Natural killer cell (primary cell): ENCODE results near the gene DPP7. TPM values are rescaled to one million over a fixed set of nuclear protein-coding genes. Genes with fewer than 3 reads are reported as not detected.

ENCODE experiments used
- ATAC-seq, 3 donors: fragments of 150-1000 bp in 2 of 3; fragments of 200-7000 bp in 1 of 3; cut with Tn5 transposase; 1 replicate in 1 of 3; 2 replicates in 2 of 3; pipeline ENCODE4 v1.10.0; 2021; ENCODE audit warnings: mild to moderate bottlenecking in 2 of 3, moderate library complexity in 2 of 3
- DNase-seq, 2 donors: peaks; one replicate each; pipeline versions ENCODE4 v3.0.0 to v3.0.0-alpha.2; 2013 to 2021; ENCODE audit warnings: mixed read lengths in 1 of 2
- H3K27ac ChIP-seq: one replicate; pipeline ENCODE4 v1.5.1; 2013; ENCODE audit warnings: mild to moderate bottlenecking, low read length
- H3K27me3 ChIP-seq: one replicate; pipeline ENCODE4 v1.6.1; 2013; ENCODE audit warnings: low read length; ENCODE audit not compliant: control insufficient read depth, insufficient read depth
- H3K36me3 ChIP-seq: one replicate; pipeline ENCODE4 v1.6.1; 2013; ENCODE audit warnings: low read length; ENCODE audit not compliant: control insufficient read depth, insufficient read depth
- H3K4me1 ChIP-seq: one replicate; pipeline ENCODE4 v1.6.1; 2013; ENCODE audit warnings: low read length; ENCODE audit not compliant: control insufficient read depth, insufficient read depth
- H3K4me3 ChIP-seq: one replicate; pipeline ENCODE4 v1.5.1; 2013; ENCODE audit warnings: low read length
- H3K9me3 ChIP-seq: one replicate; pipeline ENCODE4 v1.6.1; 2013; ENCODE audit warnings: low read length; ENCODE audit not compliant: control insufficient read depth, insufficient read depth
- H3K27ac Mint-ChIP-seq, 2 donors: one replicate each; pipeline ENCODE4 v1.8.0; 2022; ENCODE audit warnings: mild to moderate bottlenecking in 2 of 2, mixed read lengths in 2 of 2, moderate library complexity in 1 of 2
- H3K27me3 Mint-ChIP-seq, 2 donors: one replicate each; pipeline ENCODE4 v1.8.0; 2022; ENCODE audit warnings: low read depth in 2 of 2, mixed read lengths in 2 of 2
- H3K36me3 Mint-ChIP-seq: one replicate; pipeline ENCODE4 v1.8.0; 2022; ENCODE audit warnings: mixed read lengths
- H3K4me1 Mint-ChIP-seq, 2 donors: one replicate each; pipeline ENCODE4 v1.8.0; 2022; ENCODE audit warnings: mixed read lengths in 2 of 2
- H3K4me3 Mint-ChIP-seq: one replicate; pipeline ENCODE4 v1.8.0; 2022; ENCODE audit warnings: mild to moderate bottlenecking, moderate library complexity, mixed read lengths
- H3K9me3 Mint-ChIP-seq, 2 donors: one replicate each; pipeline ENCODE4 v1.8.0; 2022; ENCODE audit warnings: mixed read lengths in 2 of 2
- WGBS: methylation state at CpG from one replicate; pipeline ENCODE4 v1.1.7; 2013; ENCODE audit warnings: missing lambda C conversion rate; ENCODE audit not compliant: insufficient coverage; 5-methylcytosine and 5-hydroxymethylcytosine counted together
- intact Hi-C: fragments of 100-400 bp; cut with micrococcal nuclease; formaldehyde crosslinking; loops from one replicate; pipeline ENCODE4 v1.14.2; 2022
- total RNA-seq, 4 donors: library from RNA; stranded (reverse); fragments of 120-200 nt in 1 of 4; gene quantifications; one replicate each; pipeline versions ENCODE4 v1.2.3 to v1.2.4, GENCODE V29; 2013 to 2022
- TF ChIP-seq, protein P1 (sequence below): fragments of 200-600 bp; IDR thresholded peaks from one replicate; pipeline ENCODE4 v1.8.0; 2022; ENCODE audit warnings: antibody characterized with exemption

DPP7 gene
- total RNA-seq, 3 donors from 2014 or later (not counting 1 experiment from before 2014, with no cell fraction given) = 233 to 264 (median 251) TPM

DNA sequence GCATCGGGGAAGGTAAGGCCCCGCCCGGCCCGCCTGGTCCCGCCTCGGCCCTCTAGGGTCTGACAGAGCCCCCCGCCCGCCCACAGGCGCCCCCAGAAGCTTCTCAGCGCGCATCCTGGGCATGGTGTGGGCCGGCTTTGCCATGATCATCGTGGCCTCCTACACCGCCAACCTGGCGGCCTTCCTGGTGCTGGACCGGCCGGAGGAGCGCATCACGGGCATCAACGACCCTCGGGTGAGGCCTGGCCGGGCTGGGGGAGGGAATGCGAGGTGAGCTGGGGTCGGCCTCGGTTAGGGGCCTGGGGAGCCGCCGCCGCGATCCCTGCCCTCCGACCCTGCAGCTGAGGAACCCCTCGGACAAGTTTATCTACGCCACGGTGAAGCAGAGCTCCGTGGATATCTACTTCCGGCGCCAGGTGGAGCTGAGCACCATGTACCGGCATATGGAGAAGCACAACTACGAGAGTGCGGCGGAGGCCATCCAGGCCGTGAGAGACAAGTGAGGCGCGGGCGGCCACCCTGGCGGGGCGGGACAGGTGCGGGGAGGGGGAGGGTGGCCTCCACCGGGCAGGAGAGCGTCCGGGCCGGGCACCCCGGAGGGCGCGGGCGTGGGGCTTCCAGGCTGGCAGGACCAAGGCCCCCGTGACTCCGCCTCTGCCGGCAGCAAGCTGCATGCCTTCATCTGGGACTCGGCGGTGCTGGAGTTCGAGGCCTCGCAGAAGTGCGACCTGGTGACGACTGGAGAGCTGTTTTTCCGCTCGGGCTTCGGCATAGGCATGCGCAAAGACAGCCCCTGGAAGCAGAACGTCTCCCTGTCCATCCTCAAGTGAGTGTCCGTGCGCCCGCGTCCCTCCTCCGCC, 48.2 kb upstream of the DPP7 start:
- no peaks in the 10 kb centered on the region for H3K9me3 ChIP-seq
- peaks cover 58% of the 10 kb centered on the region for H3K27me3 ChIP-seq
- ATAC-seq (peak in 1 of 3 donors; percentile 42), DNase-seq (peak in 1 of 2 donors; percentile 48)
- no peak overlapping the region for H3K4me3 ChIP-seq
- 24% methylated on average over 74 of the region's 74 CpGs for WGBS
- intact Hi-C loops = no loop called here
- no peak overlapping the region for H3K27ac ChIP-seq
- TF ChIP-seq, protein P1, sequence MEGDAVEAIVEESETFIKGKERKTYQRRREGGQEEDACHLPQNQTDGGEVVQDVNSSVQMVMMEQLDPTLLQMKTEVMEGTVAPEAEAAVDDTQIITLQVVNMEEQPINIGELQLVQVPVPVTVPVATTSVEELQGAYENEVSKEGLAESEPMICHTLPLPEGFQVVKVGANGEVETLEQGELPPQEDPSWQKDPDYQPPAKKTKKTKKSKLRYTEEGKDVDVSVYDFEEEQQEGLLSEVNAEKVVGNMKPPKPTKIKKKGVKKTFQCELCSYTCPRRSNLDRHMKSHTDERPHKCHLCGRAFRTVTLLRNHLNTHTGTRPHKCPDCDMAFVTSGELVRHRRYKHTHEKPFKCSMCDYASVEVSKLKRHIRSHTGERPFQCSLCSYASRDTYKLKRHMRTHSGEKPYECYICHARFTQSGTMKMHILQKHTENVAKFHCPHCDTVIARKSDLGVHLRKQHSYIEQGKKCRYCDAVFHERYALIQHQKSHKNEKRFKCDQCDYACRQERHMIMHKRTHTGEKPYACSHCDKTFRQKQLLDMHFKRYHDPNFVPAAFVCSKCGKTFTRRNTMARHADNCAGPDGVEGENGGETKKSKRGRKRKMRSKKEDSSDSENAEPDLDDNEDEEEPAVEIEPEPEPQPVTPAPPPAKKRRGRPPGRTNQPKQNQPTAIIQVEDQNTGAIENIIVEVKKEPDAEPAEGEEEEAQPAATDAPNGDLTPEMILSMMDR = no peak
- no peaks in the 10 kb centered on the region for H3K9me3 Mint-ChIP-seq
- H3K4me1 ChIP-seq = peaks cover 28% of the 10 kb centered on the region
- no peaks in the 10 kb centered on the region for H3K36me3 ChIP-seq
- peaks cover 28 to 52% of the 10 kb centered on the region in 2 donors for H3K27me3 Mint-ChIP-seq
- no peaks in the 10 kb centered on the region for H3K36me3 Mint-ChIP-seq
- peak overlapping the region; percentile 28 for H3K4me3 Mint-ChIP-seq
- no peak overlapping the region for H3K27ac Mint-ChIP-seq
- H3K4me1 Mint-ChIP-seq = peaks cover 0 to 5% of the 10 kb centered on the region in 2 donors

DNA sequence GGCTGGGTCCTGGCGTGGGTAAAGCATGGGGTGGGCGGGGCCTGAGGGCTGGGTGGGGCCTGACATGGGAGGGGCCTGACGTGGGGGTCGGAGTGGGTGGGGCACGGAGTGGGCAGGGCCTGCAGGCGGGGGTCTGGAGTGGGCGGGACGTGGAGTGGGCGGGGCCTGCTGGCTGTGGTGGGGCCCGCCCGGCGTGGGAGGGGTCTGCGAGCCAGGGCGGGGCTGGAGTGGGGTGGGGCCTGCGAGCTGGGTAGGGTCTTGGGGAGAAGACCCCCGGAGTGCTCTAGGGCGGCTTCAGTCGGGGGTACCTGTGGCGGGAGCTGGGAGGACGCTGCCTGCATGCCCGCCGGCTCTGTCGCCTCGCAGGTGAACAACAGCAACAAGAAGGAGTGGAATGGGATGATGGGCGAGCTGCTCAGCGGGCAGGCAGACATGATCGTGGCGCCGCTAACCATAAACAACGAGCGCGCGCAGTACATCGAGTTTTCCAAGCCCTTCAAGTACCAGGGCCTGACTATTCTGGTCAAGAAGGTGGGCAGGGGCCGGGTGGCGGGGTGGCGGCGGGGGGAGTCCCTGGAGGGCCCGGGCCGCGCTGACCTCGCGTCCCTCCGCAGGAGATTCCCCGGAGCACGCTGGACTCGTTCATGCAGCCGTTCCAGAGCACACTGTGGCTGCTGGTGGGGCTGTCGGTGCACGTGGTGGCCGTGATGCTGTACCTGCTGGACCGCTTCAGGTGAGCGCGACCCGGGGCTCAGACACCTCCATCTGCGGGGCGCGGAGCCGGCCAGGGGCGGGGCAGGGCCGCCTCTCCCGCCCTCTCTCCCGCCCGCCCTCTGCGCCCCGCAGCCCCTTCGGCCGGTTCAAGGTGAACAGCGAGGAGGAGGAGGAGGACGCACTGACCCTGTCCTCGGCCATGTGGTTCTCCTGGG, 47.3 kb upstream of the DPP7 start:
- 15% methylated on average over 69 of the region's 71 CpGs for WGBS
- no peak overlapping the region for H3K4me3 Mint-ChIP-seq
- ATAC-seq (no peak), DNase-seq (no peak)
- H3K27me3 Mint-ChIP-seq = peaks cover 31 to 52% of the 10 kb centered on the region in 2 donors
- no peaks in the 10 kb centered on the region for H3K9me3 ChIP-seq
- H3K27ac ChIP-seq = no peak overlapping the region
- no peaks in the 10 kb centered on the region for H3K36me3 Mint-ChIP-seq
- no peak overlapping the region for H3K27ac Mint-ChIP-seq
- TF ChIP-seq, protein P1 = no peak
- H3K4me1 ChIP-seq = peaks cover 37% of the 10 kb centered on the region
- intact Hi-C loops = no loop called here
- no peaks in the 10 kb centered on the region for H3K36me3 ChIP-seq
- H3K4me3 ChIP-seq = no peak overlapping the region
- H3K9me3 Mint-ChIP-seq = no peaks in the 10 kb centered on the region
- H3K27me3 ChIP-seq = peaks cover 64% of the 10 kb centered on the region
- H3K4me1 Mint-ChIP-seq = peaks cover 0 to 5% of the 10 kb centered on the region in 2 donors

DNA sequence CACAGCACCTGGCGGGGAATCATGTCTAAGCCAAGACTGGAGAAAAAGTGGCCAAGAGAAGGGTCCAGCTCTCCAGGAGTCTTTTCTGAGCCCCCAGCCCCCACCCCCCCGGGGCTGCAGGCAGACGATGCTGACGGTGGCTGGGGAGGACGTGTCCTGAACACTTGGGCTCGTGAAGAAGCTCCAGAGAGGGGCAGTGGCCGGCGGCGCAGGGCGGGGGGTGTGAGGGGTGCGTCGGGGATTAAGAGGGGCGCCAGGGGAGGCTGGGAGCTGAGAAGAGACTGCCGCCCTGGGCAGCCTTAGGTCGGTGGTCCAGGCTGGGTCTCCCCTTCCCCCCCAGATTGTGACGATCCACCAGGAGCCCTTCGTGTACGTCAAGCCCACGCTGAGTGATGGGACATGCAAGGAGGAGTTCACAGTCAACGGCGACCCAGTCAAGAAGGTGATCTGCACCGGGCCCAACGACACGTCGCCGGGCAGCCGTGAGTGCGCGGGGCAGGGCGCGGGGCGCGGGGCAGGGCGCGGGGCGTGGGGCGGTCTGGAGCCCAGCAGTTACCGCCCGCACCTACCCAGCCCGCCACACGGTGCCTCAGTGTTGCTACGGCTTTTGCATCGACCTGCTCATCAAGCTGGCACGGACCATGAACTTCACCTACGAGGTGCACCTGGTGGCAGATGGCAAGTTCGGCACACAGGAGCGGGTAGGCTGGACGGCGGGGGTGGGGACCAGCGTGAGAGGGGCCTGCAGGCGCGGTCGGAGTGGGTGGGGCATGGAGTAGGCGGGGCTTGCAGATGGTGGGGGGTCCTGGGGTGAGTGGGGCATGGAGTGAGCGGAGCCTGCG, 46.4 kb upstream of the DPP7 start:
- peaks cover 44% of the 10 kb centered on the region for H3K4me1 ChIP-seq
- Mint-ChIP-seq H3K4me3 (no peak overlapping the region), H3K27me3 (peaks cover 31 to 45% of the 10 kb centered on the region in 2 donors), H3K4me1 (peaks cover 0 to 5% of the 10 kb centered on the region in 2 donors), H3K27ac (no peak overlapping the region), H3K36me3 (no peaks in the 10 kb centered on the region), H3K9me3 (no peaks in the 10 kb centered on the region)
- H3K27ac ChIP-seq = no peak overlapping the region
- no peaks in the 10 kb centered on the region for H3K36me3 ChIP-seq
- intact Hi-C loops = no loop called here
- H3K9me3 ChIP-seq = no peaks in the 10 kb centered on the region
- WGBS = 44% methylated on average over 56 of the region's 56 CpGs
- ATAC-seq (no peak), DNase-seq (no peak)
- H3K27me3 ChIP-seq = peaks cover 55% of the 10 kb centered on the region
- TF ChIP-seq, protein P1 = no peak
- no peak overlapping the region for H3K4me3 ChIP-seq
